WI38 (cell line): ENCODE data around the gene CRADD.

Experiments used
- H3K4me3 ChIP-seq: 2 replicates; pipeline ENCODE4 v1.5.1; 2011; ENCODE audit warnings: low read depth, mild to moderate bottlenecking, control low read depth, low read length
- CTCF ChIP-seq: IDR thresholded peaks from 2 replicates; pipeline ENCODE4 v1.5.1; 2012; ENCODE audit warnings: low read depth, mild to moderate bottlenecking, control low read depth, low read length

Gene CRADD

DNA sequence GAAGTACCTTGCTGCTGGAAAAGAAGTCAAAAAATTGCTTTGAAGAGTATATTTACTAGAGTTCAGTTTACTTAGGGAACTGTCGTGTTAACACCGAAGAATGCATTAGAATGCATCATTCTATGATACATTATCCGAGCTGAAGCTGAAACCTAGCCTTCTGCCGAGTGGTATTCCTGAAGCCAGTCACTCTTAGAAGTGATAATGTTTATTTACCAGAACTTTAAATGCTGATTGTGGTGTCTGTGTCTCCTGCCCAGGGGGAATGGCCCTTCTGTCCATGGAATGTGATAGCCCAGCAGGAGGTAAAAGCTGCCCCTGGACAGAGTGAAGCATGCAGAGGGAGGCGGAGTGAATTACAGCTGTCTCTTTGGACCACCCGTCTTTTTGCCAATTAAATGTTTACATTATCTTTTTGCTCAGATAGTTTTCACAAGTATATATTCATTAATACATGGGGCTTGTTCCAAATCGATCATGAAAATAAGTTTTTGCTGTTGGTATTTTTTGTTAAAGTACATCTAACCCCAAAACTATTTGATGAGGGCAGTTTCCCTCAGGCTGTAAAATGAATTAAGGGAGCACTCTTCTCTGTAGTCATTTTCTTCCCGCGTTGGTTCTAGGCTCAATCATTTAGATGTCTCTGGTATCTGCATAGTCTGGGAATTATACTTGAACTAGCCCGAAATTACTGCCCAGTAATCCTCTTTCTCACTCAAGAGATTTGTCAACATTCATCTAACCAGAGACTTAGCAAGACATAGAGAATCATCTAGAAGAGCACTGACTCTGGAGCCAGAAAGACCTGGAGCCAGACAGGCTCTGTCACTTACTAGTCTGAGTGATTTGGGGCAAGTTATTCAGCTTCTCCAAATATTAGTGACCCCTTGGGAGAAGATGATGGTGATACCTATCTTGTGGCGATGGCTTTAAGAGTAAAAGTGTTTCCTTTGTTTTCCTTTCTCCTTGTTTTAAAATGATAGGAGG, 147.6 kb downstream of the CRADD start:
- no peak overlapping the region for H3K4me3 ChIP-seq
- no peak for TF ChIP-seq CTCF

DNA sequence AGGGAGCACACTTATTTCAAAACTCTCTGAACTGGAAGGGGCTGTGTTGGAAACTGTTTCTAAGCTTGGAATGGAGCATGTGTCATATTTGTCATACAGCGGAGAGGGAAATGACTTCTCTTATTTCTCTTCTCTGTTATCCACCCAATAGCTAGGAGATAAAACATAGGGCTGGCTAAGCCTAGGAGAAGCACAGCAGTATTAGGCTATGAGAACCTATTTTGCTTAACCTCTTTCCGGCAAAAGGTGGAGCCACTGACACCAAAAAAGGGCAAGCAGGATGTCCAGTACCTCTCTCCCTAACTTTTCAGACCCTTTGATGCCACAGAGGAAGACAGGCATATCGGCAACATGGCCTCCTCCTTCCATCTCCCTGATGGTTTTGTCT, 148.3 kb downstream of the CRADD start:
- TF ChIP-seq CTCF: no peak
- H3K4me3 ChIP-seq: no peak overlapping the region

DNA sequence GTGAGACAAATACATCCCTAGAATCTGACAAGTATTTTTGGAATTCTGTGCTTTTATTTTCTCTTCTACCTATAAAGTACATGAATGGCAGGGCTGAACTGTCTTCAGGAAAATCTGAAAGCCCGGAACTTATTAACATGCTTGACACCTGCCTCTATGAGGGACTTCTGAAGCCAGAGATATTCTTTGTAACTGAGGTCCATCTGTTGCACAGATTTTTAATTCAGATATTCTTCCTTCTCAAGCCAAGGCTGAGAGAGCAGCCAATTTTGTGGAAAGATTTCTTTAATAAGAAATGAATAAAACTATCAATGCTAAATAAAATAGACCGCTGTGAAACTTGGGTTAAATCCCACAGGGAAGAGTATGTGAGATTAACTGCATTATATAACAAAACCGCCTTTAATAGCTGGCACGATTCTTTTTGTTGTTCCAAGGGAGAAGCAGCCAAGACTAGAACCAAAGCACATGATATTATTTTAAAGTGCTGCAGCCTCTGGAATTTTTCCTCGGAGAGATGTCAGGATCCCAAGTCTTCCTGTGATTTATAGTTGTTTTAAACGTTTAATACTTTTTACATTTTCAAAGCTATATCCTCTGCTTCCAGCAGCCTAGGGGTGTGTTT, 148.9 kb downstream of the CRADD start:
- no peak overlapping the region for H3K4me3 ChIP-seq
- no peak for TF ChIP-seq CTCF

- no peak for TF ChIP-seq CTCF
- H3K4me3 ChIP-seq: no peak overlapping the region
These were observed 150.0 kb downstream of the CRADD start for GRCh38 chr12:93827179-93827578.

GRCh38 chr12:93827669-93828068, 150.5 kb downstream of the CRADD start:
- TF ChIP-seq CTCF: no peak
- no peak overlapping the region for H3K4me3 ChIP-seq

DNA sequence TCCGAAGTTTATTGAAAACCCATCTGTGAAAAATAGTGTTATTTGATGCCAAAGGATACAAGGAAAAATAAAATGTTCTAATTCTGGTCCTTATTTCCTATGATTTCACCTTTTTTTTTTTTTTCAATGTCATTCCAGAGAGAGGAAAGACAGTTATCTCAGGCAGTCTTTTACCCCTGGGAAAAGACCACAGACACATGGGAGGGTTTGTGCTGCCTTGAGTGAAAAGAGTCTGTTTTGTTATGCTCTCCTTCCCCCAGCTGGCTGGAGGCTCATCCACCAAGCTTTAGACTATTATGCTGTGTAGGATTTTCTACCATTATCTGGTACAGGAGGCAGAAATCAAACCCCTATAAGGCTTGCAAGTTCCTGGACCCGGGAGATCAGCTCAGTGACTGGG, 151.8 kb downstream of the CRADD start:
- no peak overlapping the region for H3K4me3 ChIP-seq

More for the DNA sequence above, 151.8 kb downstream of the CRADD start:
- TF ChIP-seq CTCF: no peak
